ENCODE results near the gene MVP. TPM values are rescaled to one million over a fixed set of nuclear protein-coding genes. Genes with fewer than 3 reads are reported as not detected.
"Not testable (repeated sequence)": the region's sequence is repeated elsewhere in the genome, so short reads cannot be mapped to it uniquely, and the experiment has no call there.

Gene MVP
- total and polyA plus RNA-seq, 8 donors, result 58.8 to 179 (median 94.7) TPM

DNA sequence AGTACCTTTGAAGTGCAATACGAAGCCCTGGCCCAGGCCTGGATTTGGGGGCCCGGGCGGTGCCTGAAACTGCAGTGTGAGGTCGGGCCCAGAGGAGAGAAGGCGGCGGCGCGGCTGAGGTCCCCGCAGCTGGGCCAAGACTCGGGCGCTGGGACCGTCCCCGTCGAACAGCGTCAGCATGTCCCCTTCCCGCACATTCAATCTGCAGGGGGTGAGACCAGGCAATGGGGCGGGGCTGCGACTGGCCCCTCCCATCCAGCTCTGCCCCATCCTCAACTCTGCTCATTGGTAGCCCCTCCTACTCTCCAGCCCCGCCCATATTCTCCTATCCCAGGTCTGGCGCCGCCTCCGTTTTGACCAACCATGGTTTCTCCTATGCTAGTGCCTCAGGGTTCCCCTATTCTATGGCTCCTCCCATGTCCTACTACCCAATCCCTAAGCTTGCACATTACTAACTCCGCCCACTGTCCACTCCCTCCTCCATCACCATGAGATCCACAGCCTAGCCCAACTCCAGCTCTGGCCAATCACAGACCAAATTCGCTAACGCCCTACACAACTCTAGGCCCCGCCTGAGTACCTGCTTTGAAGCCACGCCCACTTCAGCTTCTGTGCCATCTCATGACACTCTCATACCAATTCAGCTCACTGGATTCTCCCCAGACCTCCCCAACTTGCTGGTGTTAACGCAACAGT is 57.2 kb downstream of the MVP start:
- H3K4me1 ChIP-seq, result no peaks in the 10 kb centered on the region
- DNase-seq (peak in 1 of 6 donors; percentile 29), FAIRE-seq (no peak), ATAC-seq (peak in 3 of 4 donors; percentile 9 to 50 (median 24))
- H3K27ac ChIP-seq, result no peak overlapping the region
- TF ChIP-seq CTCF (IDR thresholded peaks at IDR 0.05), result no peak
- H3K36me3 ChIP-seq, result no peaks in the 10 kb centered on the region
- no peaks in the 10 kb centered on the region for H3K9me3 ChIP-seq
- intact Hi-C loops (cut with DNase I), result no loop called here
- WGBS, 2 donors, result 45 to 56% methylated on average over 18 to 28 of the region's 28 CpGs
- H3K27me3 ChIP-seq, result no peaks in the 10 kb centered on the region
- H3K4me3 ChIP-seq, result no peak overlapping the region

- no peak for ATAC-seq
- WGBS, 2 donors, result 95% methylated on average over 14 of the region's 14 CpGs
- H3K36me3 ChIP-seq, result no peaks in the 10 kb centered on the region
- H3K27ac ChIP-seq, result no peak overlapping the region
- no peaks in the 10 kb centered on the region for H3K27me3 ChIP-seq
- no peak for TF ChIP-seq CTCF (IDR thresholded peaks at IDR 0.05)
- H3K4me1 ChIP-seq, result no peaks in the 10 kb centered on the region
- intact Hi-C loops (cut with DNase I), result no loop called here
- no peak for FAIRE-seq
- no peaks in the 10 kb centered on the region for H3K9me3 ChIP-seq
- no peak for DNase-seq
- H3K4me3 ChIP-seq, result no peak overlapping the region
Measured at GRCh38 chr16:29878172-29878571, 57.9 kb downstream of the MVP start.

- DNase-seq (no peak), ATAC-seq (peak in 2 of 4 donors; percentile 36 to 65), FAIRE-seq (no peak)
- intact Hi-C loops (cut with DNase I), result no loop called here
- no peaks in the 10 kb centered on the region for H3K27me3 ChIP-seq
- TF ChIP-seq CTCF (IDR thresholded peaks at IDR 0.05), result no peak
- WGBS, 2 donors, result 54 to 71% methylated on average over 3 of the region's 3 CpGs
- no peaks in the 10 kb centered on the region for H3K9me3 ChIP-seq
- H3K4me3 ChIP-seq, result no peak overlapping the region
- H3K4me1 ChIP-seq, result no peaks in the 10 kb centered on the region
- no peaks in the 10 kb centered on the region for H3K36me3 ChIP-seq
- H3K27ac ChIP-seq, result no peak overlapping the region
Measured at GRCh38 chr16:29881050-29881449, 60.8 kb downstream of the MVP start.

GRCh38 chr16:29883987-29884386 is 63.7 kb downstream of the MVP start:
- ATAC-seq (no peak), DNase-seq (no peak), FAIRE-seq (no peak)
- no peaks in the 10 kb centered on the region for H3K27me3 ChIP-seq
- WGBS, 2 donors, result 91 to 92% methylated on average over 6 of the region's 6 CpGs
- H3K9me3 ChIP-seq, result no peaks in the 10 kb centered on the region
- H3K27ac ChIP-seq, result no peak overlapping the region
- H3K4me1 ChIP-seq, result no peaks in the 10 kb centered on the region
- H3K36me3 ChIP-seq, result no peaks in the 10 kb centered on the region
- TF ChIP-seq CTCF (IDR thresholded peaks at IDR 0.05), result no peak
- intact Hi-C loops (cut with DNase I), result no loop called here
- H3K4me3 ChIP-seq, result no peak overlapping the region

GRCh38 chr16:29889372-29889771 is 69.1 kb downstream of the MVP start:
- ATAC-seq; H3K27me3 ChIP-seq; H3K4me3 ChIP-seq; H3K4me1 ChIP-seq; DNase-seq; H3K9me3 ChIP-seq; H3K27ac ChIP-seq; intact Hi-C loops (cut with DNase I); H3K36me3 ChIP-seq; FAIRE-seq: not testable (repeated sequence)
- WGBS, 2 donors, result 87 to 90% methylated on average over 3 of the region's 3 CpGs
